GM18526 (cell line): Measurements from ENCODE around the gene EEF1AKMT3.

Experiments used
- POLR2A ChIP-seq: IDR thresholded peaks from 3 replicates; pipeline ENCODE4 v1.6.1; 2011; ENCODE audit not compliant: insufficient read length; ENCODE audit errors: extremely low read depth

Gene EEF1AKMT3

DNA sequence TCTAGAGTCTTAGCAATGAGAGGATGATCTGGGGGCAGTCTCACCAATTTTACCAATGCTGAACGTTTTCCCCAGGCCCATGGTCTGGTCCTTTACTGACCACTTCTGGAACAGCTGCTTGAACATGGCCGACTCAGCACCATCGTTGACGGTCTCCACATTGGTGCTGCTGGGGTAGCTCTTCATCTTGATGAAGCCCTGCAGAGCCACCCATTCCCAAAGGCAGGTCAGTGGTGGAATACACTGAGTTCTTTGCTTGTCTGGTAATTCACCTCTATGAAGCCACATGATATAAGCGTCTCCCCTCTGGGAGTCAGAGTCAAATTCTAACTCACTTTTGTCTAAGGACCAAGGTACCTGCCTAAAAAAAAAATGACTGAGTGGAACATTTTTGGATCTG is 35.9 kb downstream of the EEF1AKMT3 start:
- TF ChIP-seq POLR2A = no peak

DNA sequence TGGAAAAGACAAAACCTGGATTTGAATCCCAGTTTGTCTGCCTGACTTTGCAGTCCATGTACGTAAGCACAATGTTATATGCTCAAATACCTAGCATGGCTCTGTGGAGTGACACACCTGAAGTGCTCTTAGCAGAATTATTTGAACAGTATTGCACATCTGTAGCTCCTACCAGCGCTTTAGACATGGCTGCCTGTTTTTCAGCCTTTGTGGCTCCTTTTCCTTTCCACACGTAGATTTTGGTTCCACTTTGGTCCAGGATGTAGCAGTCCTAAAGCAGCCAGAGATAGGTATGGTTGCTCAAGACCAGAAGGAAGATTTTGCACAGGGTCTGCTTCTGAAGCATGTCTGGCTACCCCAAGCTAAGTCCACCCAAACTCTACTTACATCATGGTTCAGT is 37.0 kb downstream of the EEF1AKMT3 start:
- TF ChIP-seq POLR2A = no peak

DNA sequence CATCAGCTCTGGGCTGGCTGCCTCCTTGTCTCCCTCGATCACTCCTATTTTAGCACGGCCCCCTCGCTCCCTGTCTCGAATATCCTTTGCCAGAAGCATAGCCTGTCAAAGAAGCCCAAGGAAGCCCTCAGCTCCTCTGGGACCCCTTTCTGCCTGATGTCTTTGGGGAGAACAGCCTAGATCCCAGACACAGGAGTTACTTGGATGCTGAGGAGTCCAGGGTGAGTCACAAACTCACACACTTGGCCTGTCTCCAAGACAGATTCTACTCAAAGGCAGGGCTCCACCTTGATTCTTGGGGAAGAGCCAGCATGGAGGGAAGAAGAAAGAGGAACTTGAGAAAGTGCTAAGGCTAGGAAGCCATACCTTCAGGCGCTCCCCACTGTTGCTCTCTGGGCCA is 38.0 kb downstream of the EEF1AKMT3 start:
- no peak for TF ChIP-seq POLR2A

- TF ChIP-seq POLR2A = no peak
These were observed 38.8 kb downstream of the EEF1AKMT3 start for GRCh38 chr12:57811028-57811755.

DNA sequence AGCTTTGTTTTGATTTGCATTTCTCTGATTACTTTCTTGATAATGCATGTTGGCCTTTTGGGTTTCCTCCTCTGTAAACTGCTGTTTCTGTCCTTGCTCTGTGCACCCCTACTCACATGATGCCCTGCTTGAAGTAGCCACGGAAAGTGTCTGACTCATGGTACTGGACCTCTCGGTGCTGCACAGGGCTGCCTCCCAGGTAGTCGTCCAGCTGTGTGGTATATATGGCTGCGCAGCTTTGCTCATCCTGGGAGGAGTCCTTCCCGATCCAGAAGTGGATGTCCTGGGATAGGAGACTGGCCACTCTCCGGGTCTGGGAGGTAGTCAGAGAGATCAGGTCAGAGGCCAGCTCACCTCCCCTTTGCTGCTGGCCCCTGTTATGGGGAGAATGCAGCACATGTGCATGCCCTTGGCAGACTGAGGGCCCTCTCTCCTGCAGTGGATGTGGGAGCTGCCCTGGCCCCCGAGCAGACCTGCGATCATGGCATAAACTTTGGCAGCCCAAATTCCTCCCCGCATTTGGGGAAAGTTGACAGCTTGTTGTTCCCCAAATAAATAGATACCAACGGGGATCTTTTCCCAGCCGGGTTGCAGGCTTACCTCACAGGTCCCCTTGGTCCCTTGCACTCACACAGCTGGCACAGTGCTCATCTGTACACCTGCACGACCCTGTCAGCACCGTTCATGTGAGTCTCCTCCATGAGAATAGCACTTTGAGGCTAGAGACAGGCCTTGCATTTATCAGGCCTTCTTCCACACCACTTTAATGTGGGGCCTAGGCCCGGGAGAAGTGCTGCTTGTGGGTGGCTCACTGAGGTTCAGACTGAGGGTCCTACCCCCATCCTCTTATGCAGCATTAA is 40.9 kb downstream of the EEF1AKMT3 start:
- no peak for TF ChIP-seq POLR2A

DNA sequence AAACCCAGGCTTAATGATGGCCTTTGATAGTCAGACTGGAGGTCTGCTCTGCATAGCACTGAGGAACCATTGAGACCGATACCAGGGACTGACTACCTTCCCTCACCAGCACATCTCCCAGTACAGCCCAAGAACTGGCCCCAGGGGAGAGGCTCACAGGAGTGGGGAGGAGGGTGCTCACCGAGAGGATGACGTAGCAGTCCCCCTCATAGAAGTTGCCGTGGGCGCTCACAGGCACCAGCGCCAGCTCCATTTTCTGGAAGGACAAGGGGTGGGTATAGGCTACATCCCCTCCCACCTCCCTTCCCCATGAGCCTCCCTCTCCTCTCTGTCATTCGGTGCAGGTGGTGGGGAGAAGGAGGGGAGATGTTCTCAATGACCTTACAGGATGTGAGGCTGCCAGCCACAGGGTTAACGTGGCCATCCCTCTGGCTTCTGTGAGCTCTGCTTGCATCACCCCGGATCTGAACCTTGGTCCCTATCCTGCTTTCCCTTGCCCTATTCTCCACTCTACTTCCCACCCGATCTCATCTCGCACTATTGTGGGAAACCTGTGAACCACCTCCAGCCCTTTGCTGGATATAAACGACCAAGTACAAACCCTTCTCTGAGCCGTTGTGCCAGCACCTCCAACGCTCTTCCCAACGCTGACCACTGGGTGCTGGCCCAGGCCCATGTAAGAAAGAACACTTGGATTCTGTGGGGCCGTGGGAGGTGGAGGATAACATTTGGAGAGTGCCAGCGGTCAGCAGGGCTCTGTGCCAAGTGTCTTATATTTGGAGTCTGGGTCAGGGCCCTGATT is 41.8 kb downstream of the EEF1AKMT3 start:
- TF ChIP-seq POLR2A = no peak

DNA sequence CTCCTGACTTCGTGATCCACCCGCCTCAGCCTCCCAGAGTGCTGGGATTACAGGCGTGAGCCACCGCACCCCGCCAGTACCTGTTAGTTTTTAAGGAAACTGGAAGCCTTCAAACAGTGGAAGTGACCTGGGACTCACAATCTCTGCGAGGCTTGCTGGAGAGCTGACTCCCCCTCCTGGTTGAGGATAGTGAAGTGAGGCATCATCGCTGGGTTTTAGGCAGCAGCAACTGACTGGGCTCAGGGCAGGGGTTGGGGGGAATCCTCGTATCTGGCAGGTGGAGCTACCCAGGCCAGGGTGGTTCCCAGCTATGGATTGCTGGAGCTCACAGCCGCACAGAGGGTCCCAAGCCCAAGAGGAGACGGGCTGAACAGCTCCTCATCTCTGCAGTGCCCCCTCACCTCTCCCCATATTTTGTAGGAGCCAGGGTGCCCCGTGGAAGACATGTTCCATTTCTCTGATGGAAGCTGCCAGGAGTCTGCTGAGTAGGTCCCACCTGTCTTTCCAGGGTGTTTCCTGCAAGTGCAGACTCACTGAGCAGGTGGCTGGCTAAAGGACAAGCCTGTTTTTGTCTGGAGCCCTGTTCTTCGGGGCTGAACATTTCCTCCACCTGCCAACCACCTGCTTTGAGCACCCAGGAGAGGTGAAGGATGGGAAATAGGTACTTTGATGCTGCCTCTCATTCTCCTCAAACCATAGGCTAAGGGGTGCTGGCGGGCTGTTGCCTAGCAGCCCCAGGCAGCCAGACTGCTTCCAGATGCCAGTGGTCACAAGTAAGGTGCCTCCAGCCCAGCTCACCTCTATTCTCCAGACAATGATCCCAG is 43.0 kb downstream of the EEF1AKMT3 start:
- no peak for TF ChIP-seq POLR2A

- no peak for TF ChIP-seq POLR2A
These were observed 43.8 kb downstream of the EEF1AKMT3 start for GRCh38 chr12:57816001-57816854.

GRCh38 chr12:57816855-57817151 is 44.4 kb downstream of the EEF1AKMT3 start:
- no peak for TF ChIP-seq POLR2A

DNA sequence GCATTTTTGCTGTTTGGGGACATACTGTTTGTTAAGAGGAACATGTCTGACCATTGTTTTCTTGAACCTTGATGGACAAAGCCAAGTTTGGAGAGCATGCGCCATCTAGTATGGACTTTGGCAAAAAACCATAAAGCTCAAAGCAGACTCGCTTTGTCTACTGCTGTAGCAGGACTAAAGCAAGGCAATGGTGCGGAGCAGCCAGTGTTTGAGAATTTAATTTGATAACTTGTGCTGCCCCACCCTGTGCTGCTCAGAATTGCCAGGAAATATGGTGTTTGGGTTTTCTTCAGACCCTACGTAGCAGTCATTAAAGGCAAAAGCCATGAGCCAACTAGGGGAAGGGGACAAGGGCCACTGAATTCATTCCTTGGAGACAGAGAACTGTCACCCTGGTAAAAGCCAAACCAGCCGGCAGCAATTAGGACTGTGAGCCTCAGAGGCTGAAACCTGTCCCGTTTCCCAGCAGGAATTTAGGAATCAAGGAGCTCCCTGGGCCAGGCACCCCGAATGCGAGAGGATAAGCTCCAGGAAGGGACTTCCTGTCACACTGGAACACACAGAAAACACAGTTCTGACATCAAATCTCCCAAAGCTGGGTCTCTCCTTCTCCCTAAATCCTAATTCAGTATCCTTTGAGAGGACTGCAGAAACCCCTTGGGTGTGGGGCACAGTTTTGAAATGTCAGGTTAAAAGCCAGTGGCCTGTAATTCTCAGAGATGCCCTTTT is 45.0 kb downstream of the EEF1AKMT3 start:
- TF ChIP-seq POLR2A = no peak

DNA sequence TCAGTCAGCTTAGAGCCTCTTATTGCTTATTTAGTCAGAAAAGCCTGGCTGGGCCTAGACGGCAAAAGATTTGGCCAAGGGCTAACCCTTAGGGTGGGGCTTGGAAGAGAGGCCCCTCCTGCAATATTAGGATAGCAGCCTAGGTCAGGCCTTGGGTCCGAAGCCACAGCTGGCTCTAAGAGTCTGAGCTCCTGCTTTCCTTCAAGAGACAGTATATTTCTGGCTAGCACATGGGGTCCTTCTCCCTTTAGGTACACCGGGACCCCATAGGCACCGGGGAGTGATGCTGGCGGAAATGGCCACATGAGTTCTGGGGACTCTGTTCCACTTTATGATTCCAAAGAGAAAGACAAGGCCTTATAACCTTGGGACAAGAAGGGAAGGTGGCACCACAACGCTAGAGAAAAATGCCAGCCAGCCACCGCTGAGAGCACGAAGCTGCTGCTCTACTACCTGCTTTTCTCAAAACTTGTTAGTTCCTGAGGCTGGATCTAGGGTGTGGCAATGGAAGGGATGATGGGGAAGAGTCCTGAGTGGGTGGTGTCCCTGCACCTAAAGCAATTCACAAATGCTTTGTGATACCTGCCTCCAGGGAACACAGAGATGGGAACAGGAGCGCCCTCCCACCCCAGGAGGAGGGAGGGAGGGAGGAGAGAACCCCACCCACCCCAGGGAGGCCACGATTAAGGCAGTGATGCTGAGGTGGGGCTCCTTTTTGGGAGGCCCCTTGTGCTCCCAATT is 49.2 kb downstream of the EEF1AKMT3 start:
- no peak for TF ChIP-seq POLR2A

GRCh38 chr12:57822392-57823130 is 50.1 kb downstream of the EEF1AKMT3 start:
- no peak for TF ChIP-seq POLR2A

DNA sequence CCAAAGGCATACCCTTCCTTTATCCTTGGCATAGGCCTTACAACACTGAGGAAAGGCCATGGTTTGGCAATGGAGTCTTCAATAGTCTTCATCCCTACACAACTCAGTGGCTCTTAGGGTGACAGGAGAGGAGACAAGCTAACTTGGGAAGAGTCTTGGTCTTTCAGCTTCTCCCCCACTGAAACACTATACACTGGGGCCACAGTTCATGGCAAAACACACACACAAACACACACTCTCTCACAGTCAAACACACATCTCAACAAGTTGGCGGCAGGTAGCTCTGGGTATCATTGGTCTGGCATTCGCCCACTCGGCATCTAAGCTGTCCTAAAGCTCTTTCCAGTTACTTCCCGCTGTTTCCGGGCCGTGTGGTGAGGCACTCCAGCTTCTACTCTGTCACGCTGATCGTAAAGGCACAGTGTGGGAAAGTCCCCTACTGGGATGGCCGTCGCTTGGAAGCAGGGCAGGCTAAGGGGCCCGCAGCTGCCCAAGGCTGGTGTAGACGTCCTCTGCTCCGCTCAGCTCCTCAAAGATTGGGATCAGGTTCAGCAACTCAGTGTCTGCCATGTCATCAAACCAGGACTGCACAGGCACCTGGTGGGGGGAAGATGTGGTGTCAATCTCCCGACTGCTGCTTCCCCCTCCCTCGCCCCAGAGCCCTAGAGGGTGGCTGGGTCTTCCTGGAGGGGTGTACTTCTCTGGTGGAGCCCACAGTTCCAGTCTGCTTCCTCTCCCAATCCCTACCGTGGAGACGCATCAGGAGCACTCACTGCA is 50.9 kb downstream of the EEF1AKMT3 start:
- TF ChIP-seq POLR2A = no peak
